Measurements from ENCODE around the gene EOLA1. TPM values are rescaled to one million over a fixed set of nuclear protein-coding genes. Genes with fewer than 3 reads are reported as not detected.
"Not testable (repeated sequence)": the region's sequence is repeated elsewhere in the genome, so short reads cannot be mapped to it uniquely, and the experiment has no call there.

The EOLA1 gene
- total RNA-seq, 1 experiment from 2014 or later, result 17.8 TPM

GRCh38 chrX:149572743-149573142 is 31.9 kb downstream of the EOLA1 start:
- no peaks in the 10 kb centered on the region for H3K27me3 Mint-ChIP-seq (ENCODE audit: unreplicated experiment)
- intact Hi-C loops (cut with micrococcal nuclease; ENCODE audit: unreplicated experiment), result no loop called here
- H3K9me3 Mint-ChIP-seq (ENCODE audit: low read depth, unreplicated experiment), result no peaks in the 10 kb centered on the region
- BruUV-seq (replicated peaks), result no TSS peak
- no peaks in the 10 kb centered on the region for H3K36me3 Mint-ChIP-seq (ENCODE audit: insufficient read depth, unreplicated experiment)
- CTCF ChIA-PET, result no interaction called here
- peaks cover 7% of the 10 kb centered on the region for H3K4me1 Mint-ChIP-seq (ENCODE audit: low read depth, unreplicated experiment)
- no peak for DNase-seq
- H3K4me3 Mint-ChIP-seq (ENCODE audit: low read depth, unreplicated experiment), result no peak overlapping the region
- no peak overlapping the region for H3K27ac Mint-ChIP-seq (ENCODE audit: unreplicated experiment)
- TF ChIP-seq CTCF (IDR thresholded peaks at IDR 0.05; ENCODE audit: unreplicated experiment), result no peak

- CTCF ChIA-PET; H3K9me3 Mint-ChIP-seq (ENCODE audit: low read depth, unreplicated experiment); H3K27ac Mint-ChIP-seq (ENCODE audit: unreplicated experiment); H3K27me3 Mint-ChIP-seq (ENCODE audit: unreplicated experiment); DNase-seq; BruUV-seq (replicated peaks); H3K36me3 Mint-ChIP-seq (ENCODE audit: insufficient read depth, unreplicated experiment); intact Hi-C loops (cut with micrococcal nuclease; ENCODE audit: unreplicated experiment); H3K4me3 Mint-ChIP-seq (ENCODE audit: low read depth, unreplicated experiment); H3K4me1 Mint-ChIP-seq (ENCODE audit: low read depth, unreplicated experiment): not testable (repeated sequence)
Observed at GRCh38 chrX:149573456-149573855, 32.6 kb downstream of the EOLA1 start.

GRCh38 chrX:149585631-149586030 is 44.8 kb downstream of the EOLA1 start:
- H3K4me3 Mint-ChIP-seq (ENCODE audit: low read depth, unreplicated experiment); H3K27me3 Mint-ChIP-seq (ENCODE audit: unreplicated experiment); DNase-seq; intact Hi-C loops (cut with micrococcal nuclease; ENCODE audit: unreplicated experiment); H3K4me1 Mint-ChIP-seq (ENCODE audit: low read depth, unreplicated experiment); H3K9me3 Mint-ChIP-seq (ENCODE audit: low read depth, unreplicated experiment); CTCF ChIA-PET; BruUV-seq (replicated peaks); H3K36me3 Mint-ChIP-seq (ENCODE audit: insufficient read depth, unreplicated experiment); H3K27ac Mint-ChIP-seq (ENCODE audit: unreplicated experiment): not testable (repeated sequence)

DNA sequence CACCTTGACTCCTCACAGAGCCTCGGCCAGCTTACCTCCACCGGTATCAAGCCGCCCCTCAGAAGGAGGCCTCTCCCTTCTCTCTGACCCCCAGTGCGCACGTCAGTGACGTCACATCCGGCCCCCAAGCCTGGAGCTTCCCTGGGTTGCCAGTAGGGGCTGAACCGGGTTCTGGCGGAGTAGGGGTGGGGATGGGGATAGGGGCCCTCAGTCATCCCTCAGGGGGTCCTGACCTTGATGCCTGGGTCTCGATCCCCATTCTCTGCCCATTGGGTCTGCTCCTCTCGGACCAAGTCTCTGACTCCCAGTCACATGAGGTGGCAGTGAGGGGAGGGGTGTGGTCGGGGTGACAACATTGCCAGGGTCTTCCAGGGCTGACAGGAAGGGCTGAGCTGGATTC is 46.5 kb downstream of the EOLA1 start, which contains the start of gene MAGEA9B:
Gene MAGEA9B (minus strand): TSS at position 101 of the 400 bp plus-strand sequence. CDS start 4,280 bp downstream, outside the sequence.
- intact Hi-C loops (cut with micrococcal nuclease; ENCODE audit: unreplicated experiment); H3K4me3 Mint-ChIP-seq (ENCODE audit: low read depth, unreplicated experiment); DNase-seq; H3K9me3 Mint-ChIP-seq (ENCODE audit: low read depth, unreplicated experiment); H3K27me3 Mint-ChIP-seq (ENCODE audit: unreplicated experiment); H3K36me3 Mint-ChIP-seq (ENCODE audit: insufficient read depth, unreplicated experiment); H3K4me1 Mint-ChIP-seq (ENCODE audit: low read depth, unreplicated experiment); CTCF ChIA-PET; H3K27ac Mint-ChIP-seq (ENCODE audit: unreplicated experiment); BruUV-seq (replicated peaks): not testable (repeated sequence)

- BruUV-seq (replicated peaks); H3K27ac Mint-ChIP-seq (ENCODE audit: unreplicated experiment); H3K27me3 Mint-ChIP-seq (ENCODE audit: unreplicated experiment); H3K4me1 Mint-ChIP-seq (ENCODE audit: low read depth, unreplicated experiment); intact Hi-C loops (cut with micrococcal nuclease; ENCODE audit: unreplicated experiment); H3K36me3 Mint-ChIP-seq (ENCODE audit: insufficient read depth, unreplicated experiment); DNase-seq; H3K4me3 Mint-ChIP-seq (ENCODE audit: low read depth, unreplicated experiment); CTCF ChIA-PET; H3K9me3 Mint-ChIP-seq (ENCODE audit: low read depth, unreplicated experiment): not testable (repeated sequence)
Observed at GRCh38 chrX:149590993-149591392, 50.2 kb downstream of the EOLA1 start.

DNA sequence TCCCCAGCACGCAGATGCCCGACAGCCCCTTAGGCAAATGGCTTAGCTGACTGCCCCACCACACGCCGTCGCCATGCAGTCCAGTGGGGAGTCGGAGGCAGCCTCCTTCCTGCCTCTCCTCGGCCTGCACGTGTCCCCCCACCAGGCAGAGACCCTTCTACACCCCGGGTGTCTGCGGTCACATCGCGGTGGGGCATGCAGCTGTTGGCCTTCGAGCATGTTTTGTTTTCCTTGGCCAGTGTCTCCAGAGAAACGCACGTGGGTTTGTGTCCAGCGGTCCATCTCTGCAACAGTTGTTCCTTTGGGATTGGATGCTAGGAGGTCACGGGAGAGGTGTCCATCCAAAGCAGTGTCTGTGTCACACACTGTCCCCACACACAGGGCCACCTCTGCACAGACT is 54.4 kb downstream of the EOLA1 start, which contains the start of gene HSFX2:
Gene HSFX2 (minus strand): TSS at position 101 of the 400 bp plus-strand sequence. CDS start 614 bp downstream, outside the sequence.
- H3K27me3 Mint-ChIP-seq (ENCODE audit: unreplicated experiment); CTCF ChIA-PET; H3K36me3 Mint-ChIP-seq (ENCODE audit: insufficient read depth, unreplicated experiment); H3K4me1 Mint-ChIP-seq (ENCODE audit: low read depth, unreplicated experiment); BruUV-seq (replicated peaks); intact Hi-C loops (cut with micrococcal nuclease; ENCODE audit: unreplicated experiment); H3K9me3 Mint-ChIP-seq (ENCODE audit: low read depth, unreplicated experiment); DNase-seq; H3K4me3 Mint-ChIP-seq (ENCODE audit: low read depth, unreplicated experiment); H3K27ac Mint-ChIP-seq (ENCODE audit: unreplicated experiment): not testable (repeated sequence)

DNA sequence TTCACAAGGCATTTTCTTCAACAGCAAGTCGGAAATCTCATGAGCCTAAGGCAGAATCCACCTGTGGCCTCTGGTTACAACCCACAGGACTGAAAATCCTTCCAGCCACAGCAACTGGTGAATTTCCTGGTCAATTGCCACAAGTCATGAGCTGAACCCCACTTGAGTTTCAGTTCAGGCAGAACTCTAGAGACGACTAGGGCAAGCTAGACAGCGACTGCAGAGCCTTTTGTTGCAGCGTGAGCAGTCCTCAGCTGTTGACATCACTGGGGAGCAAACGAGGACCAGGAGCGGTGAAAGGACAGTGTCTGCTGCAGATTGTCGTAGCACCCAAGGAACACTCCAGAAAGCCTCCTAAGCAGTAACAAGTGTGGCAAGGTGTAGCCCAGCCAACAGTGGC is 55.1 kb downstream of the EOLA1 start:
- H3K36me3 Mint-ChIP-seq (ENCODE audit: insufficient read depth, unreplicated experiment); DNase-seq; BruUV-seq (replicated peaks); H3K4me3 Mint-ChIP-seq (ENCODE audit: low read depth, unreplicated experiment); CTCF ChIA-PET; H3K27ac Mint-ChIP-seq (ENCODE audit: unreplicated experiment); H3K4me1 Mint-ChIP-seq (ENCODE audit: low read depth, unreplicated experiment); intact Hi-C loops (cut with micrococcal nuclease; ENCODE audit: unreplicated experiment); H3K9me3 Mint-ChIP-seq (ENCODE audit: low read depth, unreplicated experiment); H3K27me3 Mint-ChIP-seq (ENCODE audit: unreplicated experiment): not testable (repeated sequence)

Other genes starting within 250 kb of the EOLA1 start
- gene IDS, start 35.7 kb upstream of the EOLA1 start, total RNA-seq (2022), result 84.4 and 85.7 TPM in 2 replicates
- not detected in 2 replicates for gene HSFX3, start 8.9 kb downstream of the EOLA1 start, total RNA-seq (2022)
- not detected in 2 replicates for gene MAGEA9B, start 46.4 kb downstream of the EOLA1 start, total RNA-seq (2022)
- 0.76 and 2.1 TPM in 2 replicates for gene HSFX2, start 54.3 kb downstream of the EOLA1 start, total RNA-seq (2022)
- 30.2 and 33.9 TPM in 2 replicates for gene TMEM185A, start 90.8 kb downstream of the EOLA1 start, total RNA-seq (2022)
- gene MAGEA11, start 171.0 kb downstream of the EOLA1 start, total RNA-seq (2022), result not detected in 2 replicates
- 1.3 and 3.4 TPM in 2 replicates for gene HSFX1, start 233.1 kb downstream of the EOLA1 start, total RNA-seq (2022)
- gene MAGEA9, start 240.9 kb downstream of the EOLA1 start, total RNA-seq (2022), result not detected in 2 replicates